Measurements from ENCODE around the gene NCAPD3.
A peak's percentile ranks its signal among the peaks of the same experiment; 100 is the strongest.
"Not testable (repeated sequence)": the region's sequence is repeated elsewhere in the genome, so short reads cannot be mapped to it uniquely, and the experiment has no call there.

Gene NCAPD3

DNA sequence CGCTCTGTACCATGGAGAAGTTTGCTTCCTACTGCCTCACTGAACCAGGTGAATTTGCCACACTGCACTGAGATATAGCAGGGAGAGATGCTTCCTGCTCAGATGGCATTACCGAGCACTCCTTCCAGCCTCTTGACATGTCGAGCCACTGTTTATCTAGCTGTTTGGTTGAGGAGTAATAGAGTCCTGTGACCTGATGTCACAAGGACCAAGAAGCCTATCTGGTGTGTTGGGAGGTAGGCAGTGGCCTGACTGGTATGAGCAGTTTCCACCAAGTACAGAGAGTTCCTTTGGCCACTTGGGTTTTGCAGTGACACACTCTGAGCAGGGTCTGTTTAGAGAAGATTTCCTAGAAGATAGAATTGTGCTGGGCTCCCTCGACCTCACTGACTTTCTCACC is 34.8 kb upstream of the NCAPD3 start:
- no peak for TF ChIP-seq Cebpa-rat (IDR thresholded peaks at IDR 0.05)
- H3K9me3 ChIP-seq (replicated peaks in 1 of 11) = no peaks in the 10 kb centered on the region
- no peak overlapping the region for H3K9ac ChIP-seq
- H4K20me1 ChIP-seq = peaks cover 0 to 19% (median 4%) of the 10 kb centered on the region in 11 experiments; a peak in 7 of 22 replicates
- no peak overlapping the region; a peak in 1 of 22 replicates for H3K4me2 ChIP-seq
- peaks cover 42 to 68% (median 62%) of the 10 kb centered on the region in 11 experiments for H3K36me3 ChIP-seq
- peaks cover 41 to 66% (median 44%) of the 10 kb centered on the region in 10 experiments for H3K4me1 ChIP-seq
- no peak overlapping the region for H3K4me3 ChIP-seq
- H3K27me3 ChIP-seq = no peaks in the 10 kb centered on the region
- no peak overlapping the region; a peak in 1 of 22 replicates for H3K27ac ChIP-seq

DNA sequence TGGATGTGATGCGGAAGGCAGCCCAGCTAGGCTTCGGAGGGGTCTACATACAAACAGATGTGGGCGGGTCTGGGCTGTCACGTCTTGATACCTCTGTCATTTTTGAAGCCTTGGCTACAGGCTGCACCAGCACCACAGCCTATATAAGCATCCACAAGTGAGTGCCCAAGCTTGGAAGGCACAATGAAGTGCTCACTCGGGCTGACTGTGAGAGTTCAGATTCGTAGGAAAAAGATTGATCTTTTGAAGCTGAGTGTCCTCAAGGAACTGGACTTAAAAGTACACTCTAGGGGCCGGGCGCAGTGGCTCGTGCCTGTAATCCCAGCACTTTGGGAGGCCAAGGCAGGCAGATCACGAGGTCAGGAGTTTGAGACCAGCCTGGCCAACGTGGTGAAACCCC is 33.3 kb upstream of the NCAPD3 start:
- Histone ChIP-seq H3K27me3 (no peaks in the 10 kb centered on the region), H3K4me2 (no peak overlapping the region), H3K9me3 (replicated peaks in 1 of 11) (no peaks in the 10 kb centered on the region), H3K4me3 (no peak overlapping the region), H3K36me3 (peaks cover 29 to 53% (median 47%) of the 10 kb centered on the region in 11 experiments), H3K9ac (no peak overlapping the region), H4K20me1 (peaks cover 0 to 14% (median under 1%) of the 10 kb centered on the region in 11 experiments; a peak in 7 of 22 replicates), H3K27ac (no peak overlapping the region), H3K4me1 (peaks cover 42 to 65% (median 46%) of the 10 kb centered on the region in 10 experiments)
- no peak for TF ChIP-seq Cebpa-rat (IDR thresholded peaks at IDR 0.05)

DNA sequence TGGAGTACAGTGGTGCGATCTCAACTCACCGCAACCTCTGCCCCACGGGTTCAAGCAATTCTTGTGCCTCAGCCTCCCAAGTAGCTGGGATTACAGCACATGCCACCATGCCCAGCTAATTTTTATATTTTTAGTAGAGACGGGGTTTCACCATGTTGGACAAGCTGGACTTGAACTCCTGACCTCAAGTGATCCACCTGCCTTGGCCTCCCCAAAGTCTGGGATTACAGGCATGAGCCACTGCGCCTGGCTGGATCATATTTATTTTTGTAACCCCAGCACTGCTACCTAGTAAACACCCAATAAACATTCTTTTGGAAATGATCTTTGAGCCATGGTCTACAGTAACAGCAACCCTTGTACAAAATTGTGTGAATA is 31.4 kb upstream of the NCAPD3 start:
- H3K4me1 ChIP-seq = peaks cover 33 to 61% (median 35%) of the 10 kb centered on the region in 10 experiments
- peaks cover 28 to 50% (median 41%) of the 10 kb centered on the region in 11 experiments for H3K36me3 ChIP-seq
- 0 out of 20 replicates have a peak overlapping the region, but pooled peaks of 2 of the 10 experiments have one; percentile 85 to 93 for H3K4me3 ChIP-seq
- H4K20me1 ChIP-seq = peaks cover 0 to 13% (median 0%) of the 10 kb centered on the region in 11 experiments; a peak in 4 of 22 replicates
- peak overlapping the region; percentile 79 to 95 (median 89); a peak in 16 of 22 replicates for H3K4me2 ChIP-seq
- H3K27ac ChIP-seq; H3K9me3 ChIP-seq (replicated peaks in 1 of 11); H3K9ac ChIP-seq; H3K27me3 ChIP-seq: not testable (repeated sequence)

DNA sequence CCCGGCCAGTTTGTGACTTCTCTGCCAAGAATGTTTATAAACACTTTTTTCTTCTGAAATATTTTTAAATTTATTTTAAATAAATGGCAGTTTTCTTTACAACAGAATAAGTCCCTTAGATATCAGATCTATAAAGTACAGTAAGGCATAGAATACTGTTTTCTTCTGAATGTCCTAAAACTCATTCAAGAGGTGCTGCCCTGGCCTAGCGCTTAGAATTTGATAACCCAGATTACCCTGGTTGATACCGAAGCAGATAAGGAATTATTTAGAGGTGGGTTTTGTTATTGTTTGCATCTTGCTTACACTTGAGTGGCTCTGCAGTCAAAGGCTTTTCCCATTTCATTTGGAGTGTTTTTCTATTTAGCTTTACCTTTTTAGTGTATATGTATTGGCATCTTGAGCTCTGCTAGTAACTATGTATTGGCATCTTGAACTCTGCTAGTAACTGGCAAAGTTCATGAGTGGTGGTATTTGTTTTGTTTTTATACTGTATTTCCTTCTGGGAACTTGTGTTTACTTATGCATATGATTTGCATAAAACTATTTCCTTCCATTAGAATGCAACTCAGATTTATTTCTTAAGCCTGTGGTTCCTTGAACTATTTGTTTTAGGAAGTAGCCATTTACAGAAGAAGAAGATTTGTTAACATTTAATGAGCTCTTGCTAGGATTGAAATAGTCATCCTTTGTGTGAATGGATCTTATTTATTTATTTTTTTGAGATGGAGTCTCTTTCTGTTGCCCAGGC is 30.8 kb upstream of the NCAPD3 start:
- peak overlapping the region; percentile 82 to 98 (median 92); a peak in 18 of 20 replicates for H3K4me3 ChIP-seq
- H3K4me1 ChIP-seq = peaks cover 28 to 59% (median 30%) of the 10 kb centered on the region in 10 experiments
- H3K27ac ChIP-seq = peak overlapping the region in 1 of 11 experiments; percentile 75; a peak in 1 of 22 replicates
- TF ChIP-seq Cebpa-rat (IDR thresholded peaks at IDR 0.05) = no peak
- H3K9me3 ChIP-seq (replicated peaks in 1 of 11) = no peaks in the 10 kb centered on the region
- H3K36me3 ChIP-seq = peaks cover 27 to 50% (median 41%) of the 10 kb centered on the region in 11 experiments
- peaks cover 0 to 13% (median 0%) of the 10 kb centered on the region in 11 experiments; a peak in 4 of 22 replicates for H4K20me1 ChIP-seq
- peak overlapping the region; percentile 80 to 89 (median 87); a peak in 21 of 22 replicates for H3K9ac ChIP-seq
- no peaks in the 10 kb centered on the region for H3K27me3 ChIP-seq
- peak overlapping the region; percentile 79 to 95 (median 89) for H3K4me2 ChIP-seq

DNA sequence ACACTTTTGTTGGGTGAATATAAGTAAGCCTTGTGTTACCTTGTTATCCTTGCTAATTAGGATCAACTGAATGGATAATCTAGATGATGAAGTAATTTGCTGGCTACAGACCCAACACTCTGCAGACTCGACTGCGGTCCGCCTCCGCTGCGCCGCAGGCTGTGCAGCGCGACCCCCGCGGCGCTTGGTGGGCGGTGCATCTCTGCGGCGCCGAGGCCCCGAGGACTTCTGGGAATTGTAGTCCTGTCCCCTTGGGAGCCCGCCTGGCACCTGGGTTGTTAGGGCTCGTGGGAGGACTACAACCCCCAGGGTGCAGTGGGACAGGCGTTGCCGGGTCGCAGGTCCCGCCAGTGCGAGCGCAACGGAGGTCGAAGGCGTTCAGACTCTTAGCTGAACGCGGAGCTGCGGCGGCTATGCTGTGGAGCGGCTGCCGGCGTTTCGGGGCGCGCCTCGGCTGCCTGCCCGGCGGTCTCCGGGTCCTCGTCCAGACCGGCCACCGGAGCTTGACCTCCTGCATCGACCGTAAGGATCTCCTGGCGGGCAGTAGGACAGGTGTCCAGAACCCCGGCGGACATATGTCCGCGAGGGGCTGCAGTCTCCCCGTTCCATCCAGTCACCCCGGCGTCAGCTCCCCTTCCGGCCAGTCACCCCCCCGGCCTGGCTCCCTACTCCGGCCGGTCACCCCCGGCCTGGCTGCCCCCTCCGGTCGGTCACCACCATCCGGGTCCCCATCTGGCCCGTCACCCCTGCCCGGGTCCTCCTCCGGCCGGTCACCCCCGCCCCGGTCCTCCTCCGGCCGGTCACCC is 29.6 kb upstream of the NCAPD3 start, which contains the start of the genes ACAD8 and THYN1:
ACAD8 (plus strand) TSS at position 381 of the 806 bp plus-strand sequence; CDS start at position 414, 33 bp downstream.
THYN1 (minus strand) TSS at position 165 of the 806 bp plus-strand sequence. CDS start 470 bp downstream, outside the sequence.
- Histone ChIP-seq H3K9me3 (replicated peaks in 1 of 11) (no peaks in the 10 kb centered on the region), H3K4me1 (peaks cover 23 to 49% (median 27%) of the 10 kb centered on the region in 10 experiments), H3K4me3 (peak within 1 kb of the TSS; percentile 82 to 98 (median 92)), H3K4me2 (peak within 1 kb of the TSS; percentile 88 to 95 (median 91)), H4K20me1 (peaks cover 0 to 13% (median 0%) of the 10 kb centered on the region in 11 experiments; a peak in 4 of 22 replicates), H3K27me3 (no peaks in the 10 kb centered on the region), H3K9ac (peak within 1 kb of the TSS; percentile 80 to 89 (median 87)), H3K36me3 (peaks cover 27 to 50% (median 41%) of the 10 kb centered on the region in 11 experiments), H3K27ac (peak within 1 kb of the TSS in 10 of 11 experiments; percentile 58 to 80 (median 73); a peak in 21 of 22 replicates)
- TF ChIP-seq Cebpa-rat (IDR thresholded peaks at IDR 0.05) = no peak

DNA sequence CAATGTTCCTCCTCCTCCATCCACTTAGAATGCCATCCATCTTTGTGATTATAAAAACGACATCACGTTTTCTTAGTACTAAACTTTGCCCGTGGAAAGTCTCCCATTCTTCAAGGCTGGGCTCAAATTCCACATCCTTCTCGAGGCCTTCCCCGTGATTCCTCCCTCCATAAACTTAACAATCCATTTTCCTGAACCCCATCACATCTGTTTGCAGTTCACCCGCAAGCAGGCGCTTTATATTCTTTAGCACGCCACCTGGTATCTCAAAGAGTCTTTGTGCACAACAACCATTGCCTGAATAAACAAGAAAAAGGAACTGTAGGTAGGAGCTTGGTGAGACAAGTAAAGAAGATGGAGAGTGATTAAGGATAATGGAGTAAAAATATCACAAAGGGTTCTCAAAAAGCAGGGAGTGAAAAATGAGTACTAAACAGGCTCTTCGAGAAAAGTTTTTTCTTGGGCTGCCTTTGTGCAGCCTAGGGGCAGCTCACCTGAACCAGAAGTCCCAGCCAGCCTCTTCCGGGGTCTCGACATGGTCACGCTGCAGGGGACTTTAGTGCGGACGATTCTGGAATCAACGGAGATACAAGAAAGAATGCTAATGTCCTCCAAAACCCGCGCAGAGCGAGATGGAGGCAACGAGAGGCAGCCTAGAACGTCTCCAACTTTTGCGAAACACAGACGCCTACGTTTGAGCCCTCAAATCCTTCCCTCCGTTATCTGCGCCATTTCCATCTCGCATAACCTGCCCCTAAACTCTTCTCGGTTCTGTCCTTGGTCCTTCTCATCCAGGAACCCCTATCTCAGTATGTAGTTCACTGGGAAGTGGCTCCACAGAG is 28.8 kb upstream of the NCAPD3 start:
- H3K4me3 ChIP-seq = peak overlapping the region; percentile 82 to 98 (median 92)
- peaks cover 0 to 13% (median 0%) of the 10 kb centered on the region in 11 experiments; a peak in 3 of 22 replicates for H4K20me1 ChIP-seq
- H3K9me3 ChIP-seq (replicated peaks in 1 of 11) = no peaks in the 10 kb centered on the region
- peak overlapping the region; percentile 77 to 95 (median 90) for H3K4me2 ChIP-seq
- H3K36me3 ChIP-seq = peaks cover 30 to 51% (median 45%) of the 10 kb centered on the region in 11 experiments
- H3K27me3 ChIP-seq = no peaks in the 10 kb centered on the region
- H3K4me1 ChIP-seq = peaks cover 23 to 46% (median 27%) of the 10 kb centered on the region in 10 experiments
- H3K9ac ChIP-seq = peak overlapping the region; percentile 80 to 89 (median 87)
- peak overlapping the region in 9 of 11 experiments; percentile 34 to 75 (median 58); a peak in 16 of 22 replicates for H3K27ac ChIP-seq
- TF ChIP-seq Cebpa-rat (IDR thresholded peaks at IDR 0.05) = no peak

DNA sequence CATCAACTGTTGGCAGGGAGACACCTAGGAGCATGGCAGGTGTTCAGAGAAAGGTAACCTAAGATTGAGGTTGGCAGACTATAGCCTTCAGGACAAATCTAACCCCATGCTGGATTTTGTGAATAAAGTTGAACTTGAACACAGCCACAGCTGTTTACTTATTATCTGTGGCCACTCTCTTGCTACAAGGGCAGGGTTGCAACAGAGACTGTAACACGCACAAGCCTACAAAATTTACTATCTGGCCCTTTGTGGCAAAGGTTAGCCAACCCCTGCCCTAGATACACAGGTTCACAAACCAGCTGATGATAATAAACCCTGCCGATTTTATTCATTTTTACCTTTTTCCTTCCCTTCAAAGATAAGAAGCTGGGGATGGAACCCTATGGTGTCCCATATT is 26.9 kb upstream of the NCAPD3 start:
- H3K4me2 ChIP-seq = peak overlapping the region in 3 of 11 experiments; percentile 28 to 93 (median 72); a peak in 4 of 22 replicates
- H3K27me3 ChIP-seq = no peaks in the 10 kb centered on the region
- H3K27ac ChIP-seq = no peak overlapping the region
- H3K9me3 ChIP-seq (replicated peaks in 1 of 11) = no peaks in the 10 kb centered on the region
- H3K4me1 ChIP-seq = peaks cover 23 to 45% (median 27%) of the 10 kb centered on the region in 10 experiments
- no peak for TF ChIP-seq Cebpa-rat (IDR thresholded peaks at IDR 0.05)
- no peak overlapping the region for H3K4me3 ChIP-seq
- peaks cover 0 to 9% (median 2%) of the 10 kb centered on the region in 11 experiments; a peak in 4 of 22 replicates for H4K20me1 ChIP-seq
- peaks cover 49 to 56% (median 55%) of the 10 kb centered on the region in 11 experiments for H3K36me3 ChIP-seq
- H3K9ac ChIP-seq = no peak overlapping the region

DNA sequence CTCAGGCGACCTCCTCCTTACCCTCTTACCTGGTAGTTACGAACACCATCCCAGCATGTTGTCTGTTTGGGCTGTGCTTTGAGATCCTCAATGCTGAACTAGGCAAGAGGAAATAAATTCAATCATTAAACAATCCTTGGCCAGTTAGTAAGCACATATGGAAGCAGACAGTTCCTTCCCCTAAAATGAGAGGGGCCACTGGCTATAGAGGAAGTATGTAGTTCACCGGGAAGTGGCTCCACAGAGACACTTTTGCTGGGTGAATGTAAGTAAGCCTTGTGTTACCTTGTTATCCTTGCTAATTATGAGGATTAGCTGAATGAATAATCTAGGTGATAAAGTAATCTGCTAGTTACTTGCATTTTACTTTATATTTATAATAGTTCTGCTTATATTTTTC is 26.5 kb upstream of the NCAPD3 start:
- no peak overlapping the region for H3K4me3 ChIP-seq
- H3K4me1 ChIP-seq = peaks cover 23 to 42% (median 27%) of the 10 kb centered on the region in 10 experiments
- TF ChIP-seq Cebpa-rat (IDR thresholded peaks at IDR 0.05) = no peak
- no peak overlapping the region for H3K9ac ChIP-seq
- H3K36me3 ChIP-seq = peaks cover 54 to 60% (median 60%) of the 10 kb centered on the region in 11 experiments
- no peaks in the 10 kb centered on the region for H3K9me3 ChIP-seq (replicated peaks in 1 of 11)
- no peaks in the 10 kb centered on the region for H3K27me3 ChIP-seq
- H4K20me1 ChIP-seq = peaks cover 0 to 12% (median 4%) of the 10 kb centered on the region in 11 experiments; a peak in 6 of 22 replicates
- peak overlapping the region in 4 of 11 experiments; percentile 17 to 93 (median 50); a peak in 5 of 22 replicates for H3K4me2 ChIP-seq
- H3K27ac ChIP-seq = no peak overlapping the region

Measured in BLaER1 treated with 17β-estradiol and CSF1 and Interleukin-3, amounts not matched to agents 10 nM and 100 nM (cell line).